DMS53 treated with DMSO at 0.1 percent for 48 hours (cell line): Measurements from ENCODE around the gene PIWIL4.

Experiments
- DNase-seq: peaks from one replicate; lab custom pipeline; 2025; ENCODE audit not compliant: unreplicated experiment; lab: John Stamatoyannopoulos, UW

Gene PIWIL4

GRCh38 chr11:94661444-94661843, 94.3 kb downstream of the PIWIL4 start:
- DNase-seq, result no peak

- no peak for DNase-seq
These were observed 95.1 kb downstream of the PIWIL4 start for GRCh38 chr11:94662065-94662779.

GRCh38 chr11:94662846-94663390, 95.8 kb downstream of the PIWIL4 start:
- DNase-seq, result no peak

GRCh38 chr11:94664346-94664745, 97.2 kb downstream of the PIWIL4 start:
- DNase-seq, result no peak

- DNase-seq, result no peak
These were observed 98.0 kb downstream of the PIWIL4 start for GRCh38 chr11:94665116-94665659.

- no peak for DNase-seq
These were observed 99.9 kb downstream of the PIWIL4 start for GRCh38 chr11:94666792-94667721.

GRCh38 chr11:94668212-94668793, 101.1 kb downstream of the PIWIL4 start:
- DNase-seq, result no peak

- no peak for DNase-seq
These were observed 101.9 kb downstream of the PIWIL4 start for GRCh38 chr11:94669023-94669422.
